ENCODE data around the gene SLC35B3.
"Not testable (repeated sequence)": the region's sequence is repeated elsewhere in the genome, so short reads cannot be mapped to it uniquely, and the experiment has no call there.

Gene SLC35B3

DNA sequence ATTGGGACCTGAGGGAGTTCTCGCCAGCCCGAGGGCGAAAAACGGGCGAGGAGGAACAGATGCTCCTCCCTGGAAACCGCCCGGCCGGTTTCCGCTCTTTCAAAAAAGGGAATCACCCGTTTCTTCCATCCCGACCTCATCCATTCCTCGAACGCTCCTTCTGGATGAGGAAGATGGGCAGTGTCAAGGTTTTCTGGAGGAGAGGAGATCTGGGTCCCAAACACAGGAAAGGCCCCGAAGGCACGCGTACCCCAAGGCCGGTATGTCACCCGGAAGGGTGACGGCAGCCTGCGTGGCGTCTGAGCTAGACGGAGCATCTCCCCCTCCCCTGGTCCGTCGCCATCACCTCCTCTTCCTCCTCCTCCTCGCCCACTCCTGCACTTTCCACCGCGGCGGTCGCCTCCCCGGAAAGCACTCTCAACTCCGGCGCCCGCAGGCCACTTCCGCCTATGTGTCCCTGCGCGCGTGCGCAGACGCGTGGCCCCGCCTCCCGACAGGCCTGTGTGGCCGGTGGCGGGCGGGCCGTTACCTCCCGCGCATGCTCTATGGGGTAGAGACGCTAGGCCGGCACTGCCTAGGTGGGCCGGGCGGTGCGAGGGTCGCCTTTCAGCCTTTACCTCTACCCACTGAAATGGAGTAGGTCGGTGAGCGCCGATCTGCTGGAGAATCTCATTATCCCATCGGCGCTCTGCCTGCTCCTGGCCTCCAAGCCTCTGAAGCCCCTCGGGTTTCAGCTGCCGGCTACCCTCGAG lies at the start of gene SLC35B3:
TSS of gene SLC35B3 (minus strand) at position 453 of the 752 bp plus-strand sequence.
- DNase-seq (ENCODE audit: low read depth): peak; percentile 99

DNA sequence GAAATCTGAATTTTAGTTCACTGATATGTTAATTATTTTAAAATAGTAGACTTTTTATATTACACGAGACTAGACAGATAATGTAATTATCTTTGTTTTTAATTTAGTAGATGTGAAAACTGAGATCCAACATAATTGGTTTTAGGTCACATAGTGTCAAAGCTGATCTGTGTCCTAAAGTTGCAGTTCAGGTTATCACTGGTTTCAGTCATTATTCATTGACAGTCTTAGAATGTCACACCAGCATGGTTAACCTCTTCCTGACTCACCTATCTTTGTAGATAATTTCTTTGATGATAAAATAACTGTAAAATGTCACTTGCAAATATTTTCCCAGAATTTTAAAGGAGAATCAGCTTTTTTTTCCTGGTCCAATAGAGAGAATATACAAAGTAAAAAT lies 48.3 kb upstream of the SLC35B3 start:
- DNase-seq (ENCODE audit: low read depth): no peak

DNA sequence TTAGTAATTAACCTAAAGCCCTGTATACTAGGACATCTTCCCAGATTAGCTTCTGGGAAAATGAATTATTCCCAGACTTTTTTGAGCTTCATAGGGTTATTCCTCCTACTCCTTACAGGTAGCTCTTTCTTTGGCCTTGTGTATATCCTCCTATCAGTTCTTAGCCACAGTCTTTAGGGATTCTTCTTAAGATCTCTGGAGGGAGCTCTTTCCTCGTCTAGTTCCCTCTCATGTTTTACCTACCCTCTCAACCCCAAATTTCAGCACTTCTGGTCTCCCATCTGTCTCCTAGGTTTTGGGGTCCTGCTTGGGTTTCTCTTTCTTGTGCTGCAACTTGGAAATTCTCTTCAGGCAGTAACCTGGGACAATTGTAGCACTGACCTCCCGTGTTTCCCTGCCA lies 46.4 kb upstream of the SLC35B3 start:
- no peak for DNase-seq (ENCODE audit: low read depth)

DNA sequence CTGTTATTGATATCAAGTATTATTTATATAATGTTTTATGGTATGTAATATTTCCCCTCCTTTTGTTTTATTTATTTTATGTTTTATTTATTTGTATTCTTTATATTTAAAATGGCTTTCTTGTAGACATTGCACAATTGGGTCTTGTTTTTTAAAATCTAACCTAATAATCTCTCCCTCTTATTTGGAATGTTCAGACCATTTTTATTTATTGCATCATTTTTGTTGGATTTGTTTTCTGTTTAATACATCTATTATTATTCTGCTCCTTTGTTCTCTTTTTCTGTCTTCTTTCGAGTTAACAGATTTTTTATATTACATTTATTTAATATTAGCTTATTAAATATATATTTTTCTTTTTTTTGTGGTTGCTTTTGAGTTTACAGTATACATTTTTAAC lies 43.1 kb upstream of the SLC35B3 start:
- DNase-seq (ENCODE audit: low read depth): no peak

DNA sequence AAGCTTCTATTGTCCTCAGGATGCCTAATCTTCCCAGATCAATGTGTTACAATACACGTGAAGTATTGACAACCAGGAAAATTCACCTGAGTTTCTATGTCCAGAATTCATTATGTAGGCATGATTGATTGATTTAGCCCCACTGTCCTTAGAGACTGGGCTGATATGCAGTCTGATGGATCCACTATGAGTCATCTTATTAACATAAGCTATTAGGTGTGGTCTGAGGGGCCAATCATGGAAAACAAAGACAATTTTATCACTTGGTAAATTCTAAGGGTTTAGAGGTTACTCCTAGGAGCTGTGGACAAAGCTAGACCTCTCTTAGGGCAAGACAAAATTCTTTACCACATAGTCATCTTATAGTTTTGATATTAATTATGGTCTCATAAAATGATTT lies 41.3 kb upstream of the SLC35B3 start:
- no peak for DNase-seq (ENCODE audit: low read depth)

DNA sequence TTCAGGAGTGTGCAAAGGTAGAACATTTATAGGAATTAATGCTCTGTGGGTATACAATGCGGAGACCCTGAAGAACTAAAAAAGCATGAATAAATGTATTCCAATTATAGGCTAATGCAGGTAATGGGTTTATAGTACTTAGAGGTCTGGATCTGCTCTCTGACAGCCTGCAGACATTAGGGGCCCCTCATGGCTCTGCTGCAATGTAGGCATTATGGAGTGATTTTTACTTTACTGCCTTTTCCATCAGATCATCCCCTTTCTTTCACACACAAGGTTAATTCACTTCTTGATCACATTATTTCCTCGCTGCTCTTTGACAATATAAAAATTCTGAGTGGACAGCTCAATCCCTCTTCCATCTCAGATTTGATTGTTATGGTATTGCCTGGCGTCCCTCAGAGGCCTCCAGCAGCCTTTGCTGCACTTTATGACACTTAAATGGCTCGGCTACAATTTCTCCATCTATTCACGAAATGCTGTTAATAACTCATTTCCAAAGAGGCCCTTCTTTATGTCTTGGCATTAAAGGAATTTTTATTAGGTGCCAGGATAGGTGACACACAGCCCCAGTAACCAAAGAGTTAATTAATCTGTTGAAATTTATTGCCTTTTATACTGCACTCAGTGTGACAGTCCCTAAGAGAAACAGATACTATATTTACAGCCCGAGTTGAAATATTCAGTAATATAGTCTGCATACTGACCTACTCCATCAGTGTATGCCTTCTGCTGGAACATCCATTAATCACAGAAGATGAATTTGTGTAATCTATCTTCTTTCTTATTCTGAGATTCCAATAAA lies 33.4 kb upstream of the SLC35B3 start:
- no peak for DNase-seq (ENCODE audit: low read depth)

DNA sequence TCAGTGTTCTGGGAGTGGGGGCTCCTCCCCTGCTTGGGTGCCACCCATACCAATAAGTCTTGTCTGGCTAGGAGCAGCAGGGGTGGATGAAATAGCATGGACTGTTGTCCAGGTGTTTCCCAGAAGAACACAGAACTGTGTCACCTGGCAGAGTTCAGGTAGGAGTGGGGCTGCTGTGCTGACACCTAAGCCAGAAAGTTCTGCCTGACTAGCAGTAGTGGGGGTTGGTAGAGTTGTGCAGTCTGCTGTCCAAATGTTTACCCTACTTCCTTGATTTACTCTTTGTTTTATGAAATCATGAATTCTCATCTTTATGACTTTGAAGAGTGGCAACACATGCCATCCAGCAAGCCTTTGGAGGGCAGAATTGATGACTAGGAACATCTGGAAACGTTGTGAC lies 27.3 kb upstream of the SLC35B3 start:
- no peak for DNase-seq (ENCODE audit: low read depth)

DNA sequence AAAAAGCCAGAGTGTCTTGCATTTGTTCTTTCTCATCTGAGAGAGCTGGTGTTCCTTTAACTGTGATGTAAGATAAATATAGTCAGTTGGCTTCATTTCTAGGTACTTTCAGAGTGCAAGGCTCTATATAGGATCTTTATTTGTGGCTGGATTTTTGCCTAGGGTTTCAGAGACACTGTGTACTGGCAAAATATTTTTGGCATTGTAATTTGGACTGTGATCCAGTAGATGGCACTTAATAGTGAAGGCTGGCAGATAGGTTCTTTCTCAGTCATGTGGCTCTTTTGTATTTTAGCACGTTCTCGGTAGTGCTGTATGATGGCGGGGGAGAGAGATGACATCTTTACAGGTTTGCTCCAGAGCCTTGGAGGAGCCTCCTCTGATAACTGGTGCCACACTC lies 26.8 kb upstream of the SLC35B3 start:
- DNase-seq (ENCODE audit: low read depth): no peak

DNA sequence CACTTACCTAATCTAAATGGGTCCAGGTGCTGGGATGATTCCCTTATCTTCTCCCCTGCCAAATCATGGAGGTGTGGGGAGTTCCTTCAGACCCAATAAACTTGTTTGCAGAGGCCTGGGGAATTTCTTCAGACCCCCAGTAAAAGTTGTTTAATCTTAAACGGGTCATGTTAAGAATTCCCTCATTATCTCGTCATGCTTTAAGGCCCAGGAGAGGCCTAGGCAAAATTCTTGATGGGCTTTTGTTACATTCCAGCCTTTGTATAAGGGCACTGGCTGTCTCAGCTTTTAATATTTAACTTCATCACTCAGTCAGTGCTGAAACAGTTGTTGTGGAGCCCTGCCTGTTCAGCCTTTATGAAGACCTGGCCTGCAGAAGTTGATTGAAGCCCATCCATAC lies 11.0 kb upstream of the SLC35B3 start:
- no peak for DNase-seq (ENCODE audit: low read depth)

DNA sequence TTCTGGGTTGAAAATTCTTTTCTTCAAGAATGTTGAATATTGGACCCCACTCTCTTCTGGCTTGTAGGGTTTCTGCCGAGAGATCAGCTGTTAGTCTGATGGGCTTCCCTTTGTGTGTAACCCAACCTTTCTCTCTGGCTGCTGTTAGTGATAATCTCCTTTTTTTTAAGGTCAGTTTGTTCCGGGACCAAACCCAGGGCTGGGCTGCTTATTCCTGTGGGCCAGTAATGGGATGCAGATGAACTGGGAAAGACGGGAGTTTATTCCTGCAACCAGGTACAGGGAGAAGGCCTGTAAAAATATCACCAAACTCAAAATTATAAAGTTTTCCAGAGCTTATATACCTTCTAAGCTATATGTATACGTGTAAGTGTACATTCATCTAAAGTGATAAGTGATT lies 10.6 kb upstream of the SLC35B3 start:
- not testable (repeated sequence) for DNase-seq (ENCODE audit: low read depth)

DNA sequence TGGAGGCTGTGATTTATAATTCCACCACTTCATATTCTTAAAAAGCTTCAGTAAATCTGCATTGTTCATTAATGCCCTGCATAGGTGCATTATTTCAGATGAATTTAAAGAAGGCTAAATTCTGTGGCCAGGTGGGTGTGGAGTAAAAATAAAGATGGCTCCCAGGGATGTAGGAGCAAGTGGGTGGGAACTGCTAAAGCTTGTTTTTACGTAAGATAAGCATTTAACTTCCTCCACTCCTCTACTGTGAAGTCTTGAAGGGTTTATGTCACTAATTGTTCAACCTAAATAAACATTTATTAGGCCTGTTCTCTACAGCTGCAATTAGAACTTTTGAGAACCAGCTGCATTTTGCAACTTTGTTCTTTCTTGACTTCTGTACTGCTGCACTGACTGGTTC lies 6.8 kb upstream of the SLC35B3 start:
- no peak for DNase-seq (ENCODE audit: low read depth)

DNA sequence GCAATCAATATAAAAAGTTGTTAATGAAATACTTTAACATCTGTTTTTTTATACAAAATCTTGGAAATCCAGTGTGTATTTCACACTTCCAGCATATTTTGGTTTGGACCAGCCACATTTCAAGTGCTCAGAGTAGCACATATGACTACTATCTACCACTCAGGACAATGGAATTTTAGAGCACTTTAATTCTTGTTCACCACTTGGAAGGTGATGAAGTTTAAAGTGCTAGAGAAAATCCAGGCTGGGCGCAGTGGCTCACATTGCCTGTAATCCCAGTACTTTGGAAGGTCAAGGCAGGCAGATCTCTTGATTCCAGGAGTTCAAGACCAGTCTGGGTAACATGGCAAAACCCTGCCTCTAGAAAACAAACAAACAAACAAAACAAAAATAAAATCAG lies 6.1 kb upstream of the SLC35B3 start:
- no peak for DNase-seq (ENCODE audit: low read depth)

DNA sequence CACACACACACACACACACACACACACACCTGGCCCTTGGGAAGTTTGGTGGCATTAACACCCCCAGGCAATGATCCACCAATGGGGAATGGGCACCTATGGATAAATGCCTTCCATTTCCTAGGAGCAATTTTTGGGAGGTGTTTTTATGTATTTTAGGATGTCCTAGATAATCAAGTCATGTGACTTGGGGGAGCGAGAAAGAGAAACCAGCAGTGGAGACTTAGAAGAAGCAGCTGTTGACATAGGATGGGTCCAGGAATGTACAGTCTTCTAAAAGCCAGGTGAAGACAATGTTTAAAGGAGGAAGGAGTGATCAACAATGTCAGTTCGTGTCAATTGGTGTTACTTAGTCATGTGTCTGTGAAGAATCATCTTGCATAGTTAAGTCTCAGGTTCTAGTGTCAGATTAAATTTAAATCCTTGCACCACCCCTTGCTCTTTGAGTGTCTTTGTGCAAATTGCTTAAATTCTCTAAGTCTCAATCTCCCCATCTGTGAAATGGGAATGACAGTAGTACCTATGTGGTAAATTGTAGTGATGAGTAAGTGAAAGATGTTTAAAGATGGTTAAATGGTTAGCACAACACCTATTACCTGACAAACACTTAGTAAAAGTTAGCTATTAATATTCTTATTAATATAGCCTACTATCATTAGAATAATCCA lies 4.4 kb upstream of the SLC35B3 start:
- DNase-seq (ENCODE audit: low read depth): no peak

DNA sequence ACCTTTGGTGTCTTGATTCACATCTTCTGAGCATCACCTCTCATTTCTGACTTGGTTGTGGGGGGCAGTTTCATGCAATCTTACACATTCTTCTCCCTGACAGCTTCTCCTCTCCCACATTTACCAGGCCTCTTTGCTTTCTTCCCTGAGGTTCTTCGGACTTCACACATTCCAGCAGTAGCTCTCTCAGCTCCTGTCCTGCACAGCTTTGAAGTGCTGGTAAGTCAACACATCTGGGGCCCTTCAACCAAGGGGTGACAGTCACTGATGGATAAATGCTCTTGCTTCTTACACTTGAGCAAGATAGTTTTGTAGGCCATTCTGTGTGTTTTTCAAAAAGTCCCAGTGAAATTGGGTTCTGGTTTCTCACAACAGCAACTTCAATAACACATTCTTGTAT lies 2.5 kb upstream of the SLC35B3 start:
- DNase-seq (ENCODE audit: low read depth): no peak

DNA sequence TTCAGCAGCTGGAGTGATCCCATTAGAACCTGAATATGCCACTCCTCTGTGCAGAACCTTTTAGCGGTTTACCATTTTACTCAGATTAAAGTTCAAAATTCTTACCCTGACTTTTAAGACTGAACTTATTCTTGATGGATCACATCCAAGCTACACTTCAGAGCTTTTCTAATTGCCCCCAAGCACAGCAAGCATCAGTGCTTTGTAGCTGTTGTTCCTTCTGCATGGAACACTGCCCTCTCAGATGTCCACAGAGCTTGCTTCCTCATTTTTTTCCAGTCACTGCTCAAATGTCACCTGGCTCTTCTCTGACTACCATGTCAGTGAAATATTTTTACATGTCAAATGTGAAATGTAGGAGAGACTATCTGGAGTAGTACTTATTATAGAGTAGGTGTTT lies 1.6 kb upstream of the SLC35B3 start:
- no peak for DNase-seq (ENCODE audit: low read depth)

DNA sequence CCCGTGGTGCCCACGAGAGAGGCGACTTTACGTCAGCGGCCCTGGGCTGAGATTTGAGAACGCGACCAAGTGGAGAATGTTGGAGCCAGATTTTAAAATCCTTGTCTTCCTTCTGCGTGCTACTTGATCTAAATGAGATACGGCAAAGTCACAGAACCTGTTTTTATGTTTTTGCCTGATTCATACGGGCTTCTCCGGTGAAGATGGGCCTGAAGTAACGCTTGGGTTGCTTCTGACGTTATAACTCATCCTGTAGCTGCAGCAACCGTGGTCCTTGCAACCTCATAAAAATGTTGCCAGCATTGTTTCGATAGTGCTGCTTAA lies 462 bp upstream of the SLC35B3 start:
- DNase-seq (ENCODE audit: low read depth): no peak

DNA sequence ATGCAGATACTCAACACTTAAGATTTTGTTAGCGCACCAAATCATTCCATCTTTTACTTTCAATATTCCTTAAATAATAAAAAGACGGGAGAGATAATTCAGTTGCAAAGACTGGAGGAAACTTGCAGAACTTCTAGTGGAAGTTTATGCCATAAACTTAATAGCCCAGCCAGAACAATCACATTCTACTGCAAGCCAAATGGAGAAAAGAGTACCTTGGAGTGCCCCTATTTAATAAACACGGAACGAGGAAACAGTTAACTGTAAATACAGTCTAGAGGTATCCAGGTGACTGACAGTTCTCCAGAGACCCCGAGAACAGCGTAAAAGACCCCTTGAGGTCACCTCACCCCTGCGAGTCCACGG lies 635 bp downstream of the SLC35B3 start:
- no peak for DNase-seq (ENCODE audit: low read depth)

DNA sequence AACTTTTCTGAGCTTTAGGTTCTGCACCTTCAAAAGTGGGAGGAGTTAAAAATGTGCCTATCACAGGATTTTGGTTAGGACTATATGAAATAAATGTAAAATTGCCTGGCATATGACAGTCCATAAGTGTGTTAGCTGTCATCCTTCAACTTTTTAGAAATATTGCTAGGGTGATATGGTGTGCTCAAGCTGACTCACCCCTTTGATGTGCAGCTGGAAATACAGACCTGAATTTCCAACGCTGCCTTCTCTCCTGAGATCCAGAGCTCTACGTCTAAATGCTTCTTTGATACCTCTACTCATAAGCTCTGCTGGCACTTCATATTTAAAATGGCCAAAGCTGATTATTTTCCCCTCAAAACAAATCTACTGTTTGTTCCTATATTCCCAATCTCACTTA lies 2.7 kb downstream of the SLC35B3 start:
- DNase-seq (ENCODE audit: low read depth): no peak

DNA sequence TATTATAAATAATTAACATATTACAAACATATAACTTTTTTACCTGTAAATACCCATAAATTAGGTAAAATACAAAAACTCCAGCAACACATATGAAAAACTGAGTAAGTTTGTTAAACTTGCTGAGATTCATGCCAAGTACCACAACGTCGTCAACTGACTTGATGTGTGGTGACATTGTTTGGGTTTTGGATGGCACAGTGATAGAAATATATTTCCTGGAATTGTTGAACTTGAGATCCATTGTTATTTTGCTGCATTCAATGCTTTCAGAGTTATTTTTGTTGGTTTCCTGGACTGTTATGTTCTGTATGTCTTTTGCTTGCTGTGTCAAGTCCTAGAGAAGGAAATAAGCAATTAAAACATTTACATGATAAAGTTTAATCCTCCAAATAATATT lies 5.5 kb downstream of the SLC35B3 start:
- DNase-seq (ENCODE audit: low read depth): no peak

DNA sequence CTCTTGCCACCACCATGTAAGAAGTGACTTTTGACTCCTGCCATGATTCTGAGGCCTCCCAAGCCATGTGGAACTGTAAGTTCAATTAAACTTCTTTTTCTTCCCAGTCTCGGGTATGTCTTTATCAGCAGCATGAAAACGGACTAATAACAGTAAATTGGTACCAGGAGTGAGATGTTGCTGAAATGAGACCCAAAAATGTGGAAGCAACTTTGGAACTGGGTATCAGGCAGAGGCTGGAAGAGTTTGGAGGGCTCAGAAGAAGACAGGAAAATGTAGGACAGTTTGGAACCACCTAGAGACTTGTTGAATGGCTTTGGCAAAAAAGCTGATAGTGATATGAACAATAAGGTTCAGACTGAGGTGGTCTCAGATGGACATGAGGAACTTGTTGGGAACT lies 8.8 kb downstream of the SLC35B3 start:
- DNase-seq (ENCODE audit: low read depth): not testable (repeated sequence)

DNA sequence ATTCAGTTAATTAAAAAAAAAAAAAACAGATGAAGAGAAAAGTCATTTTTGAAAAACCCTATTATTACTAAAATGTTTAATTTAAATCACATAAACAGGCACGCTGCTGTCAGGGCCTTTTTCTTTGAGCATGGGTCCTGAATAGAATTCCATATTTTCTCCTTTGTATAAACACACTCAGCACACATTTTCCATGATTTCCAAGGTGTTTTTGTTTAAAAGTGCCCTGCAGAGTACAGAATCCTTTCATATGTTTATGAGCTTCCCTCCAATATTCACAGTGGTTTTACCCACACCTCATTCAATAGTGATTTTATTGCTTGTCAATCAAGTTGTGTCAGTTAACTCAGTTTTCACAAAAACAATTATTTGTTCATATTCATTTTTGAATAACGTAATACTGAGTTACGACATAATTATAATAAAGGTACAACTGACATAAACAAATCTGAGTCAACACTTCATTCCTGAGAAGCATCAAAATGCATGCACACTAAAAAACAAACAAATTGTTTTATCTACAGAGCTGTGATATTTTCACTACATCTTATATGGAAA lies 15.2 kb downstream of the SLC35B3 start:
- no peak for DNase-seq (ENCODE audit: low read depth)

DNA sequence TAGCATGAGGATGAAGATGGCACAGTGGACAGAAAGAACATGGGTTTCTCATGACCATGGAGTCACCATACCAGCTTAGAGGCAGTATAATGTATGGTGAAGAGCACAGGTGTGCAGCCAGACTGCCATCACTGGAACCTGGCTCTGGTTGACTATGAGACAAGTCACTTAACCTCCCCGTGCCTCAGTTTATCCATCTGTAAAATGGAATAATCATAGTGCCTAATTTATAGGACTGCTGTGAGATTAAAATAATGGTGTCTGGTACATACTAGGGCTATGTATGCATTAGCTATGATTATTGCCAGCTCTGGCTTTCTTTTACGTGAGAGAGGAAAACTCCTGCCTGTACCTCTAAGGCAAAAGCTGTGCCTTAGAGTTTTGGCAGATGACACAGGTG lies 19.4 kb downstream of the SLC35B3 start:
- DNase-seq (ENCODE audit: low read depth): no peak

DNA sequence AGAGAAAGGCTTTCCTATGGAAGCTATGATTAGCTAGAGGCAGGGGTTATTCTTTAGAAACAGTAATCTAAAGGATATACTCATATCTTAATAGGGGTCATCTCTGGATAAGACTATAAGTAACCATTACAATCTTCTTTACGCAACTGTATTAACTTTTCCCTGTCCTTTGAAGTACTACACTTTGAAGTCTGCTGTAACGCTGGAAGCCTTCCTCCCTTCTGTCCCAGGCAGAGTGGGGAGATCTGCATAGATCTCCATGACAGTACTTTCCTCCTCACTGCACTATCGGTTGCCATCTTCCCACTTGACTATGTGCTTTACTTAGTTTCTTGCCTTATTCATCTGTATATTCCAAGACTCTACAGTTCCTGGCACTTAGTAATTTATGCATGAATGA lies 20.1 kb downstream of the SLC35B3 start:
- DNase-seq (ENCODE audit: low read depth): no peak
